SU-DHL-6 (cell line): ENCODE measurements around the gene EDARADD.

Source experiments
- CTCF ChIP-seq: fragments of 200-600 bp; sonication (generic); IDR thresholded peaks from one replicate; pipeline ENCODE4 v1.5.1; 2017; ENCODE audit warnings: antibody characterized with exemption, mild to moderate bottlenecking, low read length, moderate library complexity; ENCODE audit not compliant: insufficient read depth, poor library complexity, severe bottlenecking
- EZH2phosphoT487 ChIP-seq: fragments of 200-600 bp; sonication (generic), shearing (Covaris generic); conservative IDR thresholded peaks from 2 replicates; pipeline ENCODE4 v1.6.1; 2018; ENCODE audit warnings: mild to moderate bottlenecking, antibody characterized with exemption, low read length, moderate library complexity, mixed read lengths

DNA sequence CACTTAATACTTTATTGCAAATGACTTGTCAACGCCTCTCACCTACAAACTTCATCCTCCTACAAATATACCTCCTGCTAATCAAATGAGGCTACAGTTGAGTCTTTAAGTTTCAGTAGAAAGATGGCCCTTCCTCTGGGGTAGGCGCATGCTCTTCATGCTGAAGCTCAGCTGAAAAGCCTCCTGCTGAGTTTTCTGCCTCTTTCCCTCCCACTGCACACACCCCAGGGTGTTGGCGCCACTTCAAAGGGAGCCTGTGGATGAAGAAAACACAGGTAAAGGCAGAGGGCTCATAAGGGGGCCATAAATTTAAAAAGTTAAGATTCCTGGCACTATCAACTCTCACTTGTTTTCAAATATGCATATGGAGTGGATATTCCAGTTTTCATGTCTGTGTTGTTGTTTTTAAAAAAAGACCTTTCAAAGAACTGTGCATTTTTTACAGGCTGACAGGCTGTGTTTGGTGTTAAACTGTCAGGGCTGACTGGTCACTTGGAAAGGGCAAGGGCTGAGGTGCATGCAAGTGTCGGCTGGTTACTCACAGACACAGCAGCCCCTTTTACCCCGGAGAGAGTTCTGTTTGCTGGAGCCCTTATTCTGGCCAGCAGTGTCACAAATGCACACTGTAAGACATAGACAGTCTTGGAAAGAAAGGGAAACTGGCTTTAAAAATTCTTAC, 86.8 kb downstream of the EDARADD start:
- TF ChIP-seq CTCF = no peak
- TF ChIP-seq EZH2phosphoT487 = no peak
